Measurements from ENCODE around the gene TBX5. TPM values are rescaled to one million over a fixed set of nuclear protein-coding genes. Genes with fewer than 3 reads are reported as not detected.

Gene TBX5
- total and polyA plus RNA-seq, 2 experiments from 2014 or later, result 0.21 TPM; not detected in 1

DNA sequence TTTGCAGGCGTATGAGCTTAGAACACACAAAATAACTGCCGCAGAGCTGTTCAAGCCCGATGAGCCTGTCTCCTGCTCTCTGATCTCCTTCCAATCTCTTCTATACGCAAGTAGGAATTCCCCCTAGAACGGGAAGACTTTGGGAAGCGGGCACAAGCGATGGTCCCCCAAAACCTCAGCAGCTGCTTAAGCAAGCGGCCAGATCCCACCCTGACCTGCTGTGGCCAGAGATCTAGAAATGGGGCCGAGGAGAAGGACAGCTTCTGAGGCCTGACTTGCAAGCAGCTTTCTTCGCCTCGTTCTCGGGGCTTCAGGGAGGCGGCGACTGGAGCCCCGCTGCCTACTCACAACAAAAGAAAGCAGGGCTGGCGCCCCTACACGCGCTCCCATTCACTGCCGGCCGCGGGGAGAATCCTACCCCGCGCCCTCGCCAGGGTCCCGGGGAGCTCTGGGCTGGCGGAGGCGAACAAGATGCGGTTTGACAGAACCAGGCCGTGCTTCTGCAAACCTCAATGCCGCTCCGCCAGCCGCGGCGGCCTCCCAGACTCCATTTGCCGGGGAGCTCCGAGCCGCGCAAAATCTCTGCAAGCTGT lies 922 bp downstream of the TBX5 start (continued):
- TF ChIP-seq, protein P1, sequence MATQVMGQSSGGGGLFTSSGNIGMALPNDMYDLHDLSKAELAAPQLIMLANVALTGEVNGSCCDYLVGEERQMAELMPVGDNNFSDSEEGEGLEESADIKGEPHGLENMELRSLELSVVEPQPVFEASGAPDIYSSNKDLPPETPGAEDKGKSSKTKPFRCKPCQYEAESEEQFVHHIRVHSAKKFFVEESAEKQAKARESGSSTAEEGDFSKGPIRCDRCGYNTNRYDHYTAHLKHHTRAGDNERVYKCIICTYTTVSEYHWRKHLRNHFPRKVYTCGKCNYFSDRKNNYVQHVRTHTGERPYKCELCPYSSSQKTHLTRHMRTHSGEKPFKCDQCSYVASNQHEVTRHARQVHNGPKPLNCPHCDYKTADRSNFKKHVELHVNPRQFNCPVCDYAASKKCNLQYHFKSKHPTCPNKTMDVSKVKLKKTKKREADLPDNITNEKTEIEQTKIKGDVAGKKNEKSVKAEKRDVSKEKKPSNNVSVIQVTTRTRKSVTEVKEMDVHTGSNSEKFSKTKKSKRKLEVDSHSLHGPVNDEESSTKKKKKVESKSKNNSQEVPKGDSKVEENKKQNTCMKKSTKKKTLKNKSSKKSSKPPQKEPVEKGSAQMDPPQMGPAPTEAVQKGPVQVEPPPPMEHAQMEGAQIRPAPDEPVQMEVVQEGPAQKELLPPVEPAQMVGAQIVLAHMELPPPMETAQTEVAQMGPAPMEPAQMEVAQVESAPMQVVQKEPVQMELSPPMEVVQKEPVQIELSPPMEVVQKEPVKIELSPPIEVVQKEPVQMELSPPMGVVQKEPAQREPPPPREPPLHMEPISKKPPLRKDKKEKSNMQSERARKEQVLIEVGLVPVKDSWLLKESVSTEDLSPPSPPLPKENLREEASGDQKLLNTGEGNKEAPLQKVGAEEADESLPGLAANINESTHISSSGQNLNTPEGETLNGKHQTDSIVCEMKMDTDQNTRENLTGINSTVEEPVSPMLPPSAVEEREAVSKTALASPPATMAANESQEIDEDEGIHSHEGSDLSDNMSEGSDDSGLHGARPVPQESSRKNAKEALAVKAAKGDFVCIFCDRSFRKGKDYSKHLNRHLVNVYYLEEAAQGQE (IDR thresholded peaks at IDR 0.05; ENCODE audit: unreplicated experiment), result no peak
- TF ChIP-seq ZNF331 (CRISPR knock-in tag; IDR thresholded peaks at IDR 0.05; ENCODE audit: low read depth) (no peak), CREB1 (CRISPR knock-in tag; IDR thresholded peaks at IDR 0.05; ENCODE audit: low read depth) (no peak), JUNB (IDR thresholded peaks at IDR 0.05; ENCODE audit: unreplicated experiment) (no peak), EZH2phosphoT487 (IDR thresholded peaks at IDR 0.05; ENCODE audit: unreplicated experiment) (no peak)

DNA sequence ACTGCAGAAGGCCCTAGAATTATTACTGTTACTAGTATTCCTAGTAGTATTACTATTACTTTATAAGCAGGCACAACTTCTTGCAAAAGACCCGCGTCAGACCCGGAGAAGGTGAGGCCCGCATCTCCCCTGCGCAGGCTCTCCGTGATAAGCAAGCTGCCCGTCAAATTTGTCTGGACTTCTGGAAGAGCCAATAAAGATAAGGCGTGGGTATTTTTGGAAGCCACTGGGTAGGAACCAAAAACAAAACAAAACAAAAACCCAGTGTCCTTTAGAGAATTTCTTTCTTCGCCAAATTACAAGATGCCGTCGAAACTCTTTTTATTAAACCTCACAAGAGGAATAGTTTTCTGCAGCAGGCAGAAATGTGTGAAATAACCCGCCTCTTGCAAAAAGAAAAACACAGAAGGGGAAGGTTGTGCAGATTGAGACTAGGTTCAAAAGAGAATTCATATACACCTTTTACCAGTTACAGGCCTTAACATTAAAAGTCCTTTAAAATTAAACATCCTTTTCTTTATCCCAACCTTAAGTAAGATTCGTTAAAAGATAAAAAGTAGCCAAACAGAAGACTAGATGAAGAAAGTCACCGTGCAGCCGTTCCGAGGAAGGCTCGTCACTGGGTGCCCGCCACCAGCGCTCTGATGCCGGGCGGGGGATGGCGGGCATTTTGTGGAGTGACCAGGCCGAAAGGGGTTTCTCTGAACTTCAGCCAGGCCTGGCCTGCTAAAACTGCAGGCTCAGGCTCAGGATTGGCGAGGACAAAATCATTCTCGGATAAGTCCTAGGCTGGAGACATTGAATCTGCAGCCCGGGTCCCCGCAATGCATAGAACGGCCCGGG lies 1.6 kb downstream of the TBX5 start:
- DNase-seq (ENCODE audit: low spot score), result peak; percentile 39
- peak overlapping the region; percentile 61; the same call in 2 of the 3 replicates for H3K4me3 Mint-ChIP-seq
- H3K4me1 Mint-ChIP-seq, result peaks cover 68% of the 10 kb centered on the region
- Histone ChIP-seq H3F3A (replicated peaks; ENCODE audit: low read depth) (peaks cover 37% of the 10 kb centered on the region), H3K79me2 (replicated peaks; ENCODE audit: insufficient read depth) (no peaks in the 10 kb centered on the region), H2AFZ (no peak overlapping the region), H3K27me3 (ENCODE audit: insufficient read depth) (peaks cover 100% of the 10 kb centered on the region), H3K4me1 (ENCODE audit: insufficient read depth) (peaks cover 78% of the 10 kb centered on the region), H3K4me3 (peak overlapping the region; percentile 44), H3K36me3 (ENCODE audit: insufficient read depth) (no peaks in the 10 kb centered on the region), H3K4me2 (peak overlapping the region; percentile 71), H3K9me2 (ENCODE audit: insufficient read depth) (no peaks in the 10 kb centered on the region), H3K27ac (ENCODE audit: low read depth) (no peak overlapping the region), H4K20me1 (replicated peaks; ENCODE audit: insufficient read depth) (peaks cover 32% of the 10 kb centered on the region)
- H3K9me3 Mint-ChIP-seq, result peaks cover 16% of the 10 kb centered on the region; the same call in 2 of the 3 replicates
- H3K27me3 Mint-ChIP-seq (ENCODE audit: insufficient read depth, low read depth, poor library complexity), result peaks cover 100% of the 10 kb centered on the region
- TF ChIP-seq ZNF114 (CRISPR knock-in tag; IDR thresholded peaks at IDR 0.05), result no peak
- TF ChIP-seq ZNF462 (CRISPR knock-in tag; IDR thresholded peaks at IDR 0.05), result no peak
- TF ChIP-seq CREB1 (CRISPR knock-in tag; IDR thresholded peaks at IDR 0.05; ENCODE audit: low read depth), result no peak
- TF ChIP-seq EZH2phosphoT487 (IDR thresholded peaks at IDR 0.05; ENCODE audit: unreplicated experiment), result peak; percentile 96
- peak; percentile 94 for TF ChIP-seq EZH2 (IDR thresholded peaks at IDR 0.05; ENCODE audit: low read depth, unreplicated experiment)
- H3K36me3 Mint-ChIP-seq (ENCODE audit: low read depth), result no peaks in the 10 kb centered on the region; the same call in 2 of the 3 replicates
- no peak for ATAC-seq
- no peak overlapping the region for H3K27ac Mint-ChIP-seq
